AG04449 (cell line): Measurements from ENCODE around the gene TNFSF18.

ENCODE experiments used
- CTCF ChIA-PET: fragments of 350-600 bp; formaldehyde crosslinking; extraction: SDS; loops from one replicate; lab custom pipeline; 2021; ENCODE audit warnings: antibody characterized with exemption; lab: Yijun Ruan, JAX
- POLR2A ChIA-PET: fragments of 400-600, 350-600 bp; formaldehyde crosslinking; extraction: SDS; loops from one replicate; lab custom pipeline; 2020; ENCODE audit warnings: antibody characterized with exemption, inconsistent platforms; lab: Yijun Ruan, JAX
- DNase-seq: peaks from one replicate; pipeline ENCODE4 v3.0.0-alpha.2; 2010; ENCODE audit warnings: low read depth, low spot score
- H3K4me3 ChIP-seq: 2 replicates; pipeline ENCODE4 v1.5.1; 2011; ENCODE audit warnings: low read depth, mild to moderate bottlenecking, control low read depth, low read length
- TF ChIP-seq, protein P1 (sequence below): IDR thresholded peaks from one replicate; pipeline ENCODE4 v1.5.1; 2011; ENCODE audit warnings: mild to moderate bottlenecking, moderate library complexity, low read length, control low read depth, inconsistent platforms; ENCODE audit not compliant: insufficient read depth; ENCODE audit errors: missing control alignments

TNFSF18 gene, protein sequence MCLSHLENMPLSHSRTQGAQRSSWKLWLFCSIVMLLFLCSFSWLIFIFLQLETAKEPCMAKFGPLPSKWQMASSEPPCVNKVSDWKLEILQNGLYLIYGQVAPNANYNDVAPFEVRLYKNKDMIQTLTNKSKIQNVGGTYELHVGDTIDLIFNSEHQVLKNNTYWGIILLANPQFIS

DNA sequence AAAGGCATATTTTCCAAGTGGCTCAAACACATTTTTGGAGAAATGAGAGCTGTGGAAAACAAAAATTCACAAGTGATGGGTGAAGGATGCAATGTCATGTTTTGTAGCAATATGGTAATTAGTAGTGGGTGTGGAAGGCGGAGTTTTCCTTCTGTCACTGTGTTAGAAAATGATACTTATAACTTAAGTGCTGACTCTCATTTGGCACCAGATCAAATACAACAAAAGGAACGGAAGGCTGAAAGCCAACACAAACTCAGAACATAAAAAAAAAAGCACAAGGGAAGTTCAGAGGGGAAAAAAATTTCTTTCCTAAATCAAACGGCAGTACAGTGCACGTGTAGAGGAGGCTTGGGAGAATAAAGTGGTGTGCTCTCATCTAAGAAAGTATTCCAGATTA lies at the start of gene TNFSF18:
TNFSF18 (minus strand) TSS at position 77 of the 400 bp plus-strand sequence; CDS start at position 32, 45 bp downstream.
- CTCF ChIA-PET = interaction anchor here (1.0 to 1.6 kb wide), 3 partner anchors 11 to 306 kb away, joined by 3 to 4 read pairs (median 3); no protein-coding TSS in a partner anchor
- TF ChIP-seq, protein P1, sequence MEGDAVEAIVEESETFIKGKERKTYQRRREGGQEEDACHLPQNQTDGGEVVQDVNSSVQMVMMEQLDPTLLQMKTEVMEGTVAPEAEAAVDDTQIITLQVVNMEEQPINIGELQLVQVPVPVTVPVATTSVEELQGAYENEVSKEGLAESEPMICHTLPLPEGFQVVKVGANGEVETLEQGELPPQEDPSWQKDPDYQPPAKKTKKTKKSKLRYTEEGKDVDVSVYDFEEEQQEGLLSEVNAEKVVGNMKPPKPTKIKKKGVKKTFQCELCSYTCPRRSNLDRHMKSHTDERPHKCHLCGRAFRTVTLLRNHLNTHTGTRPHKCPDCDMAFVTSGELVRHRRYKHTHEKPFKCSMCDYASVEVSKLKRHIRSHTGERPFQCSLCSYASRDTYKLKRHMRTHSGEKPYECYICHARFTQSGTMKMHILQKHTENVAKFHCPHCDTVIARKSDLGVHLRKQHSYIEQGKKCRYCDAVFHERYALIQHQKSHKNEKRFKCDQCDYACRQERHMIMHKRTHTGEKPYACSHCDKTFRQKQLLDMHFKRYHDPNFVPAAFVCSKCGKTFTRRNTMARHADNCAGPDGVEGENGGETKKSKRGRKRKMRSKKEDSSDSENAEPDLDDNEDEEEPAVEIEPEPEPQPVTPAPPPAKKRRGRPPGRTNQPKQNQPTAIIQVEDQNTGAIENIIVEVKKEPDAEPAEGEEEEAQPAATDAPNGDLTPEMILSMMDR = no peak
- no peak within 1 kb of the TSS for H3K4me3 ChIP-seq
- no peak for DNase-seq
- POLR2A ChIA-PET = no interaction called here

DNA sequence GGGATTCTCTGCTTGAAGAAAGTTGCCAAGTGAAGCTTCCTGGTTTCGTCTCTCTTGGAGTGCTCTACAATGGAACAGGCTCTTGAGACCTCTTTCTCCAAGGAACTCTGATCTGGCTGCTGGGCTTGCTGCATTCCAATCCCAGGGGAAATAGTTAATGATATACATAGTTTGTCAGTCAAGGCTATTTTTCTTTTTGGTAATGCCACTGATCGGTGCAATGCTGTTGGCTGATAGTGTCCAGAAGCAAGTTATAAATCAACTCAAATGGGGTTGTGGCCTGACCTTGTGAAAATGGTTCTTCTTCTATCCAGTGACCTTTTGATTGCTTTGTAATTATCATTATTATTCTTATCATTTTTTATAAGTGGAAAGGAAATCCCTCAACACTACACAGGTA lies 48.4 kb upstream of the TNFSF18 start:
- POLR2A ChIA-PET = no interaction called here
- no peak for DNase-seq
- TF ChIP-seq, protein P1 = no peak
- H3K4me3 ChIP-seq = no peak overlapping the region
- CTCF ChIA-PET = interaction anchor here (0.6 kb wide), 1 partner anchor 53 kb away, joined by 3 read pairs; no protein-coding TSS in a partner anchor

DNA sequence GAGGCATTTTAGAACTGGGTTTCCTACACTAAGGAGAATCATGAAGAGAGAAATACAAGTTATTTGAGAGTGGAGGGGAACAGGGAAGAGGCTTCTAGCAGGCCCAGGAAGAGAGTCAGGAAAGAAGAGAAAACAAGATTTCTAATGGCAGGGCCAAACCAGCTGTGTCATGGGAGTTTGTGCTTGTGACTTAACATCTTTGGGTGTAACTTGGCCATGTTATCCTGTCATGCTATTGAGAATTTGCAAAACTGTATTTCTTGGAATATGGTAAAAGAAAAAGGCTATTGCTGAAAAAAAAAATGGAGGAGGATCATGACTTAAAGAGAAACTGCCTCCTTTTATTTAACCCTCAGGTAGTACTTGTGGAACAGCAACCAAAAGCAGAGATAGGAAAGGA lies 47.4 kb upstream of the TNFSF18 start:
- no peak overlapping the region for H3K4me3 ChIP-seq
- DNase-seq = no peak
- TF ChIP-seq, protein P1 = no peak
- ChIA-PET CTCF (no interaction called here), POLR2A (no interaction called here)

DNA sequence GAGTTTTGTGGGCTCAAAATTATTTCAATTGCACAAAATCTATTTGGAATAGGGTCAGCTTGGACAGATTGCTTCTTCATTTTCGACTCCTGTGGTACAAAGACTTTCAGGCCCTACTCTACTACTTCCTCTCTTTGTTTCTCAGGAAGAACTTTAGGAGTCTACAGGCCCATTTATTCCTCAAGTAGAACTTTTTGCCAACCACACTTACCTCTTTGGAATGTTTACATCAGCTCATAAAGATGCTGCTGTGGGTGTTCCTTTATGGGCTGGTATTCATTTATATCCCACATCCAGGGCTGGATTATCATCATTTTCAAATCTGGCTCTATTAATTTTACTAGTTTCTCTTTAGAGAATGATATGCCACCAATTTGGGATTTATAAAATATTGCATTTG lies 46.3 kb upstream of the TNFSF18 start:
- DNase-seq = no peak
- TF ChIP-seq, protein P1 = no peak
- CTCF ChIA-PET = no interaction called here
- H3K4me3 ChIP-seq = no peak overlapping the region
- POLR2A ChIA-PET = no interaction called here

DNA sequence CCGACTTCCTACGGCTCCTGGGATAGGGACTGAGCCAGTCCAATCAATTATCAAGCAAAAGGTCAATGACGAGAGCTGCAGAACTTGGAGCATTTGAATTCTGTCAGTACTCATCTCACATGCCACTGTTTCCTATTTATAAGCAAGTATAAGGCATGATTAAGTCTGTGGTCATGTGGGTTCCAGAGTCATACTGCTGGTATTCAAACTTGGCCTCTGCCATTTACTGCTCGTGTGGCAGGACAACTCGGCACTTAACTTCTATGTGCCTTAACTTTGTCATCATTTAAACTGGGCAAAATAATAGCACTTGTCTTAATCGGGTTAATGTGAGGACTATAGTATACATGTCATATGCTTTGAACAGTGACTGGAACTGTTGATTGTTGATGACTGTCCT lies 44.9 kb upstream of the TNFSF18 start:
- TF ChIP-seq, protein P1 = no peak
- ChIA-PET POLR2A (no interaction called here), CTCF (no interaction called here)
- no peak overlapping the region for H3K4me3 ChIP-seq
- peak; percentile 61 for DNase-seq

DNA sequence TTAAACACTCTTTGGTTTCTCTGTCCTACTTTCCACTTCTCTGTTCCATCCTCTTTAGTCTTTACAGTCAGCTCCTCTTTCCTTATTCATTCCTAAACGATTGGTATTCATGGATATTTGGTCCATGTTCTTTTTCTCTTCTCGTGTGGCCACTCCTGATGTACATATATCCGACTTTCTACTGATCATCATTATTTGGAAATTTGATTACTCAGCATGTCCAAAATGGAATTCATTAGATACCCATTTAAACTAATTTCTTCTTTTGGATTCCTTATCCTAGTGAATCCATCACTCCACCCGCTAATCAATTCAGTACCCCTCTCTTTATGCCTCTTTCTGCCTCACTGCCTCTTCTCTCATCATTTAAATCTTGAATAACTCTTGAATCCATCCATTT lies 43.8 kb upstream of the TNFSF18 start:
- DNase-seq = no peak
- TF ChIP-seq, protein P1 = no peak
- CTCF ChIA-PET = no interaction called here
- POLR2A ChIA-PET = no interaction called here
- H3K4me3 ChIP-seq = no peak overlapping the region
